Mucosa of descending colon (tissue), 3 donors: ENCODE data around the gene EIF5B. TPM values are rescaled to one million over a fixed set of nuclear protein-coding genes. Genes with fewer than 3 reads are reported as not detected.

Source experiments
- ATAC-seq: fragments of 200-7000 bp; cut with Tn5 transposase; one replicate; pipeline ENCODE4 v1.9.1; 2020; ENCODE audit warnings: mild to moderate bottlenecking, moderate library complexity
- DNase-seq, 3 donors: peaks; one replicate each; pipeline ENCODE4 v3.0.0-alpha.2; 2020
- H3K36me3 ChIP-seq: fragments of 200-600 bp; one replicate; pipeline ENCODE4 v1.8.0; 2021; ENCODE audit warnings: low read depth, mild to moderate bottlenecking
- H3K4me1 ChIP-seq: fragments of 200-600 bp; one replicate; pipeline ENCODE4 v1.8.0; 2021; ENCODE audit warnings: low read depth, mild to moderate bottlenecking
- H3K4me3 ChIP-seq: fragments of 200-600 bp; one replicate; pipeline ENCODE4 v1.8.0; 2021; ENCODE audit warnings: mild to moderate bottlenecking
- H3K9me3 ChIP-seq: fragments of 200-600 bp; one replicate; pipeline ENCODE4 v1.8.0; 2021; ENCODE audit warnings: mild to moderate bottlenecking
- intact Hi-C, 2 donors: fragments of 100-400 bp; cut with DNase I in 1 of 2; cut with micrococcal nuclease in 1 of 2; formaldehyde crosslinking; loops; one replicate each; pipeline versions ENCODE4 v1.11.0 to v1.11.1; 2022; cut with DNase I, micrococcal nuclease
- total RNA-seq, 3 donors: library from RNA; stranded (reverse); fragmentation: NEBNext Ultra II Directional in 2 of 3; extraction: Animal tissue kit (Norgen Biotek cat#: 25700) in 2 of 3; gene quantifications; one replicate each; pipeline versions ENCODE4 v1.2.1 to v1.2.4, GENCODE V29; 2021 to 2023
- TF ChIP-seq, protein P1 (sequence below): fragments of 200-600 bp; IDR thresholded peaks from one replicate; pipeline ENCODE4 v1.8.0; 2022; ENCODE audit warnings: antibody characterized with exemption, mild to moderate bottlenecking
- donor health status: DM: no; HTN: no; CAD: no; lungs with moderate emphysema.
- donor health status: DM: no; HTN: no; CAD: no.
- donor health status: DM: no; HTN: yes; CAD: no.

The EIF5B gene
- total RNA-seq, 3 donors from 2014 or later, result 23.5 to 47.3 (median 30.1) TPM

DNA sequence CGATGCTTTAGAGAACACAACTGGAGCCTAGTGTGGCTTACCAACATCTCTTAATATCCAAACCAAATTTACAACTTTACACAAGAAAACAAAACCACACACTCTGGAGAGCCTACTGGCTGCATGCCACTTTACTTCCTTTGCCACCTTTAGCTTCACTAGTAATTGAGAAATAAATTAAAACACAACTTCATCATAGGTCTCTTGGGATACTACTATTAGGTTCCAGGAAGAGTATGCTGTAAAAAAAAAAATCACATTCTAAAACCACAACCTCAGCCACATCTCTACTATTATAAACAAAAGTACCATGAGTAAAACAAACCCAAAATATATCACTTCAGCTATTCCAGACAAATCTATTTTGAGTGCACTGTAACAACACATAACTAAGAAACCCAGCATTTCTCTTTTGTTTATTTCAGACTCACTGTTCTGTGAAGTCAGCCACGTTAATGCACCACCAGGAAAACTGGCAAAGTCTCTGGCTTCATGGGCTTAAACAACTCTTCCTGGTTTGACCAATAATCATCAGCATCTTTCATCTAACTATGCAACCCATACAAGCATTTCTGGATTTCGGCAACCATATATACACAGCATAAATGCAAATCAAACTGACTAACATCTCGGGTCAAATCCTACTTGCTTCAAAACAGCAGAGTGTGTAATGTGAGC, 93.6 kb downstream of the EIF5B start:
- Histone ChIP-seq H3K4me3 (no peak overlapping the region), H3K36me3 (no peaks in the 10 kb centered on the region), H3K9me3 (no peaks in the 10 kb centered on the region), H3K4me1 (no peaks in the 10 kb centered on the region)
- no peak for DNase-seq
- TF ChIP-seq, protein P1, sequence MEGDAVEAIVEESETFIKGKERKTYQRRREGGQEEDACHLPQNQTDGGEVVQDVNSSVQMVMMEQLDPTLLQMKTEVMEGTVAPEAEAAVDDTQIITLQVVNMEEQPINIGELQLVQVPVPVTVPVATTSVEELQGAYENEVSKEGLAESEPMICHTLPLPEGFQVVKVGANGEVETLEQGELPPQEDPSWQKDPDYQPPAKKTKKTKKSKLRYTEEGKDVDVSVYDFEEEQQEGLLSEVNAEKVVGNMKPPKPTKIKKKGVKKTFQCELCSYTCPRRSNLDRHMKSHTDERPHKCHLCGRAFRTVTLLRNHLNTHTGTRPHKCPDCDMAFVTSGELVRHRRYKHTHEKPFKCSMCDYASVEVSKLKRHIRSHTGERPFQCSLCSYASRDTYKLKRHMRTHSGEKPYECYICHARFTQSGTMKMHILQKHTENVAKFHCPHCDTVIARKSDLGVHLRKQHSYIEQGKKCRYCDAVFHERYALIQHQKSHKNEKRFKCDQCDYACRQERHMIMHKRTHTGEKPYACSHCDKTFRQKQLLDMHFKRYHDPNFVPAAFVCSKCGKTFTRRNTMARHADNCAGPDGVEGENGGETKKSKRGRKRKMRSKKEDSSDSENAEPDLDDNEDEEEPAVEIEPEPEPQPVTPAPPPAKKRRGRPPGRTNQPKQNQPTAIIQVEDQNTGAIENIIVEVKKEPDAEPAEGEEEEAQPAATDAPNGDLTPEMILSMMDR, result no peak
- intact Hi-C loops, result no loop called here
- ATAC-seq, result no peak

DNA sequence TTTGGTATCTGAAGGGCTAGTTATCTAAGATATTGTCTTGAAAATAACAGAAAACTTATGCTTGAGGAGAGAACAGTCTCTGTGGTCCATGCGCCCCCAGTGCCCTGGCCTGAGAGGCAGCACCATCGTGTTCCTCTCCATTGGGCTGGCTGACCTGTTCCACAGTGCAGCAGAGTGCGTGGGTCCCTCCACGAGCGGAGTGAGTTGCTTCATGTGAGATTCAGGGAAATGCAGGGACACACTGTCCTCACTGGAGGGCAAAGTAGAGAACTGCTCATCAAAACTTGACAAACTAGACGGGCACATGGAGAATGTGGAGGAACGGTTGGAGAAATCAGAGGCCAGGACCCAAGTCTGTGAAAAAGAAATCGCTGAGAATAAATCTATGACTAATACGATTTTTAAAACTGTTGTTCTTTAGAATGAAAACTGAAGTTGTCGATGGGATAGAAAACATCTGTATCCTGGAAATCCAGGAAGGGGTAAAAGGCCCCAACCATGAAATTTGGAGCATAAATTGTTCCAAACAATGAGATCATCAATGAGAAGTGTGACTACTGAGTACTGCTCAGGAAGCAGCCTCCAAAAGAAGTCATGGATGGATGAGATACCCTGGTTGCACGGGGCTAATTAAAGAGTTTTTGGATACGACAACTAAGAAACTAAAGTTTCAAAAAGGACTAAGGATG, 94.5 kb downstream of the EIF5B start:
- Histone ChIP-seq H3K4me1 (no peaks in the 10 kb centered on the region), H3K4me3 (no peak overlapping the region), H3K36me3 (no peaks in the 10 kb centered on the region), H3K9me3 (no peaks in the 10 kb centered on the region)
- DNase-seq, result no peak
- TF ChIP-seq, protein P1, result no peak
- no peak for ATAC-seq
- intact Hi-C loops, result no loop called here

DNA sequence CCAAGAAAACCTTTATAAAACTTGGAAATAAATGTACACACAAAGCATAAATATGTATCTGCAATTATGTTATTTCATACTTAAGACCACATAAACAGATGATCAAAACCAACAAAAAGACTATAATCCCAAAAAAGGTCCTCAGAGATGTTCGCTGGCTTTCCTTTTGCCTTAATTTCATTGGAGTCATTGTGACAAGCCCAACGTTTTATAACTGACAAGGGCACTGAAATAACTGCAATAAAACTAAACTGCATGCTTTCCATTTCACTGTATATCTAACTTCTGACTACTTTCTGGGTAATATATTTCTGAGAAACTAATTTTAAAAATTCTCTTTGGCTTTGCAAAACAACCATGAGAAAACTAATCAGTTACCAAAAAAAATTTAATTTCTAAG, 96.2 kb downstream of the EIF5B start:
- Histone ChIP-seq H3K4me3 (no peak overlapping the region), H3K4me1 (no peaks in the 10 kb centered on the region), H3K9me3 (no peaks in the 10 kb centered on the region), H3K36me3 (peaks cover 2% of the 10 kb centered on the region)
- ATAC-seq (peak; percentile 45), DNase-seq (no peak)
- TF ChIP-seq, protein P1, result no peak
- intact Hi-C loops, result no loop called here

DNA sequence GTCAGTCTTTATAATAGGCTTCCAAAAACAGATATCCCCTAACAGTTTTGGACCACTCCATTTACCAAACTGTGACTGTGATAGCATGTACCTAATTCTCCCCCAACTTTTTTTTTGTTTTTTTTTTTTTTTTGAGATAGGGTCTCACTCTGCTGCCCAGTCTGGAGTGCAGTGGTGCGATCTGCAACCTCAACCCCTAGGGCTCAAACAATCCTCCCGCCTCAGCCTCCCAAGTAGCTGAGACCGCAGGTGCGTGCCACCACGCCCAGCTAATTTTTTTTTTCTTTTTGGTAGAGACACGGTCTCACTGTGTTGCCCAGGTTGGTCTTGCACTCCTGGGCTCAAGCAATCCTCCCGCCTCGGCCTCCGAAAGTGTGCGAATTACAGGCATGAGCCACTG, 99.7 kb downstream of the EIF5B start:
- intact Hi-C loops, result no loop called here
- DNase-seq (no peak), ATAC-seq (no peak)
- peaks cover 4% of the 10 kb centered on the region for H3K36me3 ChIP-seq
- H3K4me1 ChIP-seq, result no peaks in the 10 kb centered on the region
- H3K4me3 ChIP-seq, result no peak overlapping the region
- no peaks in the 10 kb centered on the region for H3K9me3 ChIP-seq
- TF ChIP-seq, protein P1, result no peak

DNA sequence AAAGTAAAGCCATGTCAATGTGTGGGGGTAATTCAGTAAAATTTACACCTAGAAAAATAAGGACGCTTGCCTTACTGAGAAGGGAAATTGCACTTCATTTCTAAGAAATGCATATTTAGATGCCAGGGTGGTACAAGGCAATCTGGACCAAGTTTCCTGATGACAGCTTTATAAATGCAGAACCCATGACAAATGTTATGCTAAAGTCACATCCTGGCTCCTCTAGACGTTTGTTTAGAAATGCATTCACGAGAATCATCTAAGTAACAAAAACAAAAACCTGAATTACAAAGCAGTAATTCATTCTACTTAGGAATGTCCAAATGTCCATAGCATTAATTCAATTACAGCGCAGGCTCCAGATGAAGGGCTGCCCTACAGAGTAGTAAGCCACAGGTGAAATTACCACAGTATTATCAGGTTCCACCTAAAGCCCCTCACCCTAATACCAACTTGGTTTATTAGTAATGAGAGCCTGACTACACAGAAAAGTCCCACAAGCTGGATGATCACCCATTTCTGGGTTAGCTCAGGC, 102.8 kb downstream of the EIF5B start:
- TF ChIP-seq, protein P1, result no peak
- Histone ChIP-seq H3K36me3 (peaks cover 4% of the 10 kb centered on the region), H3K4me3 (no peak overlapping the region), H3K4me1 (no peaks in the 10 kb centered on the region), H3K9me3 (no peaks in the 10 kb centered on the region)
- no peak for DNase-seq
- no peak for ATAC-seq
- intact Hi-C loops, result no loop called here
